PC-3 (cell line): ENCODE results near the gene GGT5. TPM values are rescaled to one million over a fixed set of nuclear protein-coding genes. Genes with fewer than 3 reads are reported as not detected.
"Not testable (repeated sequence)": the region's sequence is repeated elsewhere in the genome, so short reads cannot be mapped to it uniquely, and the experiment has no call there.

Experiments used
- ATAC-seq: fragments of 200-7000 bp; cut with Tn5 transposase; 2 replicates; pipeline ENCODE4 v1.9.1; 2020; ENCODE audit warnings: mild to moderate bottlenecking, moderate library complexity
- BruUV-seq: library from RNA; stranded (reverse); fragments of 400-500 nt; replicated peaks from 2 replicates; lab custom pipeline; 2021; lab: Mats Ljungman, UMichigan
- CTCF ChIA-PET: fragments of 300-600 bp; sonication (Branson Sonifier 250); formaldehyde crosslinking; loops from one replicate; lab custom pipeline; 2022; ENCODE audit warnings: antibody characterized with exemption; lab: Charles Lee
- POLR2A ChIA-PET: fragments of 300-600 bp; sonication (Branson Sonifier 250); formaldehyde crosslinking; loops from one replicate; lab custom pipeline; 2022; ENCODE audit warnings: antibody characterized with exemption; ENCODE audit not compliant: unreplicated experiment; lab: Charles Lee
- DNase-seq: peaks from one replicate; pipeline ENCODE4 v3.0.0-alpha.2; 2015
- H2AFZ ChIP-seq: fragments of 300-600 bp; sonication (generic); 2 replicates; pipeline ENCODE4 v1.6.0; 2016; ENCODE audit warnings: antibody characterized with exemption, low read length
- H3F3A ChIP-seq: fragments of 300-600 bp; sonication (generic); one replicate; pipeline ENCODE4 v1.6.0; 2017; ENCODE audit warnings: antibody characterized with exemption, low read length, control low read depth, mild to moderate bottlenecking; ENCODE audit not compliant: unreplicated experiment
- H3K27ac ChIP-seq: fragments of 300-600 bp; sonication (generic); 2 replicates; pipeline ENCODE4 v1.5.1; 2016; ENCODE audit warnings: mild to moderate bottlenecking, low read length
- H3K27me3 ChIP-seq: fragments of 300-600 bp; sonication (generic); 2 replicates; pipeline ENCODE4 v1.6.1; 2016; ENCODE audit warnings: low read length, mixed read lengths
- H3K36me3 ChIP-seq: fragments of 300-600 bp; sonication (generic); 2 replicates; pipeline ENCODE4 v1.6.1; 2016; ENCODE audit warnings: low read depth, mixed run types, low read length, mixed read lengths
- H3K4me1 ChIP-seq: fragments of 300-600 bp; sonication (generic); 2 replicates; pipeline ENCODE4 v1.5.1; 2016; ENCODE audit warnings: low read length; ENCODE audit not compliant: insufficient read depth
- H3K4me2 ChIP-seq: fragments of 300-600 bp; sonication (generic); 2 replicates; pipeline ENCODE4 v1.6.0; 2016; ENCODE audit warnings: low read length
- H3K4me3 ChIP-seq: fragments of 300-600 bp; sonication (generic); 2 replicates; pipeline ENCODE4 v1.5.1; 2016; ENCODE audit warnings: mild to moderate bottlenecking, low read length, mixed read lengths
- H3K79me2 ChIP-seq: fragments of 300-600 bp; sonication (generic); 2 replicates; pipeline ENCODE4 v1.6.1; 2017; ENCODE audit warnings: low read length, mixed read lengths
- H3K9ac ChIP-seq: fragments of 300-600 bp; sonication (generic); 2 replicates; pipeline ENCODE4 v1.6.0; 2016; ENCODE audit warnings: mild to moderate bottlenecking, low read length
- H3K9me2 ChIP-seq: fragments of 300-600 bp; sonication (generic); replicated peaks from 2 replicates; pipeline ENCODE4 v1.6.1; 2016; ENCODE audit warnings: mixed run types, low read length, mixed read lengths
- H3K9me3 ChIP-seq: fragments of 300-600 bp; sonication (generic); 2 replicates; pipeline ENCODE4 v1.6.1; 2016; ENCODE audit warnings: low read length, mixed read lengths
- H4K20me1 ChIP-seq: fragments of 300-600 bp; sonication (generic); 2 replicates; pipeline ENCODE4 v1.6.1; 2016; ENCODE audit warnings: low read length, mixed read lengths
- EZH2 ChIP-seq: fragments of 300-600 bp; sonication (generic); IDR thresholded peaks from one replicate; pipeline ENCODE4 v1.6.1; 2017; ENCODE audit warnings: antibody characterized with exemption, mild to moderate bottlenecking, low read length; ENCODE audit not compliant: unreplicated experiment
- EZH2phosphoT487 ChIP-seq: fragments of 300-600 bp; sonication (generic); IDR thresholded peaks from 2 replicates; pipeline ENCODE4 v1.6.1; 2018; ENCODE audit warnings: mild to moderate bottlenecking, antibody characterized with exemption, low read length, borderline replicate concordance
- intact Hi-C: fragments of 100-400 bp; cut with micrococcal nuclease; formaldehyde crosslinking; loops from 2 replicates; pipeline ENCODE4 v1.9.0; 2023
- total RNA-seq: library from RNA; depleted of rRNA; stranded (reverse); fragments of >200 nt; gene quantifications from 2 replicates; pipeline ENCODE4 v1.2.3, GENCODE V29; 2014
- TF ChIP-seq, protein P1 (sequence below): fragments of 300-600 bp; sonication (generic); conservative IDR thresholded peaks from 2 replicates; pipeline ENCODE4 v1.5.1; 2017; ENCODE audit warnings: antibody characterized with exemption, low read depth, mild to moderate bottlenecking, low read length

Gene GGT5
- total RNA-seq, 1 experiment from 2014 or later, result 0.04 TPM

DNA sequence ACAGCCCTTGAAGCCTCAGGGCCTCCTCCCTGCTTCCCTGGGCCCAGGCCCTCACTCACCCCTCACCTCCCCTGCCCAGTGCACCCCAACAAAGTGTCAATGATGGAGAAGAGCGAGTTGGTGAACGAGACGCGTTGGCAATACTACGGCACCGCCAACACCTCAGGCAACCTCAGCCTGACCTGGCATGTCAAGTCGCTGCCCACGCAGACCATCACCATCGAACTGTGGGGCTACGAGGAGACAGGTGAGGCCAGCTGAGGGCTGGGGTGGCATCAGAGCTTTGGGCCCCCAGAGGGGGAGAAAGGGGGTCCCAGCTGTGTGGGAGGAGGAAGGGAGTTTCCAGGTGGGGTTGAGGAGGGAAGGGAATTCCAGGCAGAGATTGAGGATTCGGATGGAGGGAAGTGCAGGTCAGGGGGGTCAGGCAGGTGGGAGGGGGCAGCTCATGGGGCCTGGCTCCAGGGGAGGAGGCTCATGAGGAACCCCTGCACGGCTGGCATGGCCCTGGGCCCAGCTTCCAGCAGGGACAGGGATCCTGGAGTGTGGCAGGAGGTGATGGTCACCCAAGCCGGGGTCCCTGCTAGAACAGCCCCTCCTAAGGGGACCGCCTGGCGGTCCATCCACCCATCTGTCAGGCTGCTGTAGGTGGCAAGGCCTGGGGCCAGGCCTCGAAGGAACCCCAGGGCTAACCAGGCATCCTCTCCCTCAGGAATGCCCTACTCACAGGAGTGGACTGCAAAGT, 60.7 kb downstream of the GGT5 start:
- ChIA-PET POLR2A (no interaction called here), CTCF (no interaction called here)
- DNase-seq (no peak), ATAC-seq (no peak)
- Histone ChIP-seq H3K9ac (no peak overlapping the region), H3K36me3 (no peaks in the 10 kb centered on the region), H2AFZ (no peak overlapping the region), H3F3A (no peaks in the 10 kb centered on the region), H4K20me1 (no peaks in the 10 kb centered on the region), H3K4me3 (no peak overlapping the region), H3K9me2 (no peaks in the 10 kb centered on the region), H3K9me3 (no peaks in the 10 kb centered on the region), H3K4me1 (peaks cover 2% of the 10 kb centered on the region), H3K27me3 (no peaks in the 10 kb centered on the region), H3K79me2 (no peaks in the 10 kb centered on the region), H3K4me2 (no peak overlapping the region), H3K27ac (no peak overlapping the region)
- intact Hi-C loops, result no loop called here
- no peak for TF ChIP-seq EZH2
- TF ChIP-seq, protein P1, sequence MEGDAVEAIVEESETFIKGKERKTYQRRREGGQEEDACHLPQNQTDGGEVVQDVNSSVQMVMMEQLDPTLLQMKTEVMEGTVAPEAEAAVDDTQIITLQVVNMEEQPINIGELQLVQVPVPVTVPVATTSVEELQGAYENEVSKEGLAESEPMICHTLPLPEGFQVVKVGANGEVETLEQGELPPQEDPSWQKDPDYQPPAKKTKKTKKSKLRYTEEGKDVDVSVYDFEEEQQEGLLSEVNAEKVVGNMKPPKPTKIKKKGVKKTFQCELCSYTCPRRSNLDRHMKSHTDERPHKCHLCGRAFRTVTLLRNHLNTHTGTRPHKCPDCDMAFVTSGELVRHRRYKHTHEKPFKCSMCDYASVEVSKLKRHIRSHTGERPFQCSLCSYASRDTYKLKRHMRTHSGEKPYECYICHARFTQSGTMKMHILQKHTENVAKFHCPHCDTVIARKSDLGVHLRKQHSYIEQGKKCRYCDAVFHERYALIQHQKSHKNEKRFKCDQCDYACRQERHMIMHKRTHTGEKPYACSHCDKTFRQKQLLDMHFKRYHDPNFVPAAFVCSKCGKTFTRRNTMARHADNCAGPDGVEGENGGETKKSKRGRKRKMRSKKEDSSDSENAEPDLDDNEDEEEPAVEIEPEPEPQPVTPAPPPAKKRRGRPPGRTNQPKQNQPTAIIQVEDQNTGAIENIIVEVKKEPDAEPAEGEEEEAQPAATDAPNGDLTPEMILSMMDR, result no peak
- no peak for TF ChIP-seq EZH2phosphoT487
- no TSS peak for BruUV-seq

DNA sequence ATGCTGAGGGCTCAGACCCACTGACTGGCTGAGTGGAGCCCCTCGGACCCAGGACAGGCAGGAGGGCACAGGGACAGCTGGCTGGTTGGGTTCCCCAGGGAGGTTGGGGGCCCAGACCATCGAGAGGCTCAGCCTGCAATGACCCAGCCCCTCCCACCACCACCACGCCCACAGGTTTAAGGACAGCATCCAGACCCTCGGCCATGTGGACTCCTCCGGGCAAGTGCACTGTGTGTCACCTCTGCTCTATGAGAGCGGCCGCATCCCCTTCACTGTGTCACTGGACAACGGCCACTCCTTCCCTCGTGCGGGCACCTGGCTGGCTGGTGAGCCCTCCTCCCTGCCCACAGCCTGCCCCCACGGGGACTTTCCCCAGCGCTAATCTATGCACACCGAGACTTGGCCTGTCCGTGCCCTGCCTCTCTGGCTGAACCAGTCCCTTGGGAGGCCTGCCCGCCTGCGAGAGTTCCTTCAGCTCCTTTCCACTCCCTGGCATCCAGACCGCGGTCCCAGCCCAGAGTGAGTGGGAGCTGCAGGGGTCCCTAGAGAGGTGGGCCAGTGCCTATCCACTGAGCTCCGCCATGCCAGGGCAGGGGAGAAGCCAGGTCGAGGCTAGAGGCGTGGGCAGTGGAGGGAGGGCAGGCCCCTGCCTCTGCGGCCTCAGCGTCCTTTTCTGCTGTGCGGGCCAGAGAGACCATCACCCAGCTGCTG, 61.4 kb downstream of the GGT5 start:
- intact Hi-C loops, result no loop called here
- no peaks in the 10 kb centered on the region for H3K4me1 ChIP-seq
- DNase-seq (no peak), ATAC-seq (no peak)
- ChIA-PET POLR2A (no interaction called here), CTCF (no interaction called here)
- no peaks in the 10 kb centered on the region for H3F3A ChIP-seq
- BruUV-seq, result no TSS peak
- no peak overlapping the region for H3K9ac ChIP-seq
- H3K4me3 ChIP-seq, result no peak overlapping the region
- H3K36me3 ChIP-seq, result no peaks in the 10 kb centered on the region
- TF ChIP-seq EZH2 (no peak), EZH2phosphoT487 (no peak)
- TF ChIP-seq, protein P1, result no peak
- H3K9me2 ChIP-seq, result no peaks in the 10 kb centered on the region
- no peaks in the 10 kb centered on the region for H3K27me3 ChIP-seq
- H3K4me2 ChIP-seq, result no peak overlapping the region
- no peak overlapping the region for H3K27ac ChIP-seq
- H4K20me1 ChIP-seq, result no peaks in the 10 kb centered on the region
- H3K79me2 ChIP-seq, result no peaks in the 10 kb centered on the region
- H2AFZ ChIP-seq, result no peak overlapping the region
- H3K9me3 ChIP-seq, result no peaks in the 10 kb centered on the region

DNA sequence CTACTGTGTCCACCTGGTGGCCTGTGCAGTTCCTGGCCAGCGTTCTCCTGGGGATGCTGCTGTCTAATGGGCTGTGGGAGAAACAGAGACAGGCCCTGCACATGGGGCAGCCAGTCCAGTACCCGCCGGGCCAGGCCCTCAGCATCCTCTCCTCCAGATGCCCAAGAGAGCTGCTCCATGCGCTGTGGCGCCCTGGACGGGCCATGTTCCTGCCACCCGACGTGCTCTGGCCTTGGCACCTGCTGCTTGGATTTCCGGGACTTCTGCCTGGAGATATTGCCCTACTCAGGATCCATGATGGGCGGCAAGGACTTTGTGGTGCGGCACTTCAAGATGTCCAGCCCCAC, 62.0 kb downstream of the GGT5 start:
- ATAC-seq, H3K36me3 ChIP-seq, H3K4me3 ChIP-seq, H3K9me2 ChIP-seq, CTCF ChIA-PET, intact Hi-C loops, H3K79me2 ChIP-seq, H3K9ac ChIP-seq, DNase-seq, POLR2A ChIA-PET, H2AFZ ChIP-seq, H3K4me2 ChIP-seq, H3K27me3 ChIP-seq, H4K20me1 ChIP-seq, H3F3A ChIP-seq, H3K9me3 ChIP-seq, H3K4me1 ChIP-seq, BruUV-seq, H3K27ac ChIP-seq: not testable (repeated sequence)
